A204.1 (cell line): ENCODE results near the gene PHACTR1.
A peak's percentile ranks its signal among the peaks of the same experiment; 100 is the strongest.
"Not testable (repeated sequence)": the region's sequence is repeated elsewhere in the genome, so short reads cannot be mapped to it uniquely, and the experiment has no call there.

Source experiments
- FAIRE-seq: peaks from 2 replicates; lab custom pipeline; 2012; peaks lifted over from hg19 to GRCh38; lab: Jason Lieb, UNC

Gene PHACTR1

DNA sequence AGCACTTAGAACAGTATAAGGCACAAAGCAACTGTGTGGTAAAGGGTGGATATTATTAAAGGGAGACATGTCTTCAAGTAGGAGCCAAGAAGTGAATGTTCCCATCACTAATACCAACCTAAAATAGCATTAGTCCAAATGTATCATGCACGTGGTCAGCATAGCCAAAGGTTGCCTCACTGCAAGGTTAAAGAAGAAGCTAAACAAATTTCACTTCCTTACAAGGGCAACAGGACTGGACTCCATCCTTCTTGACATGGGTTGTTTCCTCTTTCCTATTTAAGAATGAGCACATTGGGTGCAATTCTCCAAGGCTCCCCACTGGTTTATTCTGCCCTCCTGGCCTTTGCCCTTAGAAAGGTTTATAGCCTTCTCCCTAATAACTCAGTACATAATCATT lies 186.7 kb downstream of the PHACTR1 start:
- FAIRE-seq: no peak

DNA sequence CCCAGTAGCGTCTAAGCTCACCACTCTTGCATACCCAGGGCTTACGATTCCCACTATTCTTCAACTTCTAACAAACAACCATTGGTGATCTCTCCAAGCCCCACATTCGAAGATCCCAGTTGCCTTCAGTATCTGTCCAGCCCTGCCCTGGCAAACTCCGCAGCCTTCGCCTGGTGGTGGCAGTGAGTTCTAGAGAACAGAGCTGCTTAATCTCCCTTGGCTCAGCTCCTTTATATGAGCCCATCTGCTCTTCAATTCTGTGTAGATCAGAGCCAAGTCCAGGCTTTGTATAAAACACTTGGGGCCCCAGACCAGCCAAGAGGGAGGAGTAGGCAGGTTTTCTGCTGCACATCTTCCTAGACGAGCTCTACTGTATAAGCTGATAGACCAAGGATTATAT lies 193.3 kb downstream of the PHACTR1 start:
- no peak for FAIRE-seq

DNA sequence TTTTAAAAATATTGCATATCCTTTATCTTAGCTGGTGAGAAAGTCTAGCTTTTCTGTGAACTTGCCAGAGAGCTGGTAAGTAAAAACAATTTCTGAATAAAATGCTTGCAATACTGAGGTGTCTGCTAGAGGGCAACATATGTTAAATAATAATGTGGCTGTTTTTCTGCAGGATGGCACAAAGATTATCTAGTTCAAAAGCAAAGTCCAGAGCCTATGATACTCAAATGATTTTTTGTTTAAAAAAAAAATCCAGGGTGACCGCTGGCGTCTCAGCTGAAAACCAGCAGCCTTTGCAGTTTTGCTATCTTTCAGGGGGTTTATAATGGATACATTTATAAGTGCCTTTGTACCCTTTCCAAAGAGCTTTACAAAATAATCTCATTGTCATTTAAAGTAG lies 194.9 kb downstream of the PHACTR1 start:
- peak; percentile 39 for FAIRE-seq

DNA sequence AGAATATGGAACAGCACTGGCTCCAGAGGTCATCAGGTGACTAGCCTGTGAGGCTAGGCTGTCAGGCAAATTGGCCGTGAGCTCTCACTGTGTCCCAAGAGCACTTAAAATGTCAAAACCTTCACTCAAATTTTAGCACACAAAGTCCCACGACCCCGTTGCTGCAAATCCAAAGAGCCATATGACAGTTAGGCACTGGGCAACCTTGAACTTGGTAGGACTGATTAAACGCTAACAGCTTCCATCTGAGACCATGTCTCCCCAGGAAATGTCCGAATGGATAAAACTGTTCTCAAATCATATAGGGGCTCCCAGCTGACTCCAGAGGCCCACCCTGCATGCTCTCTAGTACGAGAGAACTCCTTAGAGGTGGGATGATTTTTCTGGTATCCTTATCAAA lies 196.6 kb downstream of the PHACTR1 start:
- no peak for FAIRE-seq

DNA sequence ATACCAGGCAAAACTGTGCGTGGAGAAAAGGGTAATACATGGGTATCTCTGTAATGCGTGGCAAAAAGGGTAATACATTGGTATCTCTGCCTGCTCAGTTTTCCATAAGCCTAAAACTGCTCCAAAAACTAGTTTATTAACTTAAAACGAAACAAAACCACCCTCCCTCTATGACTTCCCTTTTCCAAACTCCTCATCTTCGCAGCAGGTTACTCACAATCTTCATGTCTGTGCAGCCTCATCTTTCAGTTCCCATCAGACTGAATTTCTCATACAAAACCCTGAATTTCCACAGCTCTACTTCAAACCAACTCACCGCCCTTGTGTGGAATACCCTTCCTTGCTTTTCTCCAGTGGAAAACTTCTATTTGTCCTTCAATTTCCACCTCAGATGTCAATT lies 199.4 kb downstream of the PHACTR1 start:
- no peak for FAIRE-seq

DNA sequence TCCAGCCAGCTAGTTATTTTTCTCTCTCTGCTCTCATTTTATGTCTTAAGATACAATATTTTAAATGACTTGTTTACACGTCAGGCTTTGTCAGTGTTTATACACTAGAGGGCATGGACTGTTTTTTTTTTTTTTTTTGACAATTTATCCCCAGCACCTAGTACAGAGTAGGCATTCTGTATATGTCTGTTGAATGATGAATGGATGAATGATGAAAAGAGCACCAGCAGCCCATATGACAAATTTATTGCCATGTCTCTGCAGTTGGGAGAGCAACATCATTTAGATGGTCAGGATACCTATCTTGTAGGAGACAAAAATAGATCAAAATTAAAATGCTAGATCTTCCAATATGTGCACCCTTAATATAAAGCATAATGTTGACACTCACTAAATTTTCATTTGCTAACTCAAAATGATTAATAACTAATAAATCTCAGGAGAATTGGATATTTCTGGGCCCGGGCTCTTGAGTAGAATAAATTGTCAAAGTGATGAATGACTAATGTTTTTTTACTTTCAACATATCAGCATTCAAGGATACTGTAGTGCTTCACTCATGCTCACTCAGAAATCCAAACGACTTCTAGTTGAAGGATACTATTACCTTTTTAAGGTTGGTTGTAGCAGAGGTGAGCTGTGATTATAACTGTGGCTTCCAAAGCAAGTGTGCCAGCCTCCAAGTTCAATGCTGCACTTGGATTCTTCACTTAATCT lies 200.0 kb downstream of the PHACTR1 start:
- no peak for FAIRE-seq

DNA sequence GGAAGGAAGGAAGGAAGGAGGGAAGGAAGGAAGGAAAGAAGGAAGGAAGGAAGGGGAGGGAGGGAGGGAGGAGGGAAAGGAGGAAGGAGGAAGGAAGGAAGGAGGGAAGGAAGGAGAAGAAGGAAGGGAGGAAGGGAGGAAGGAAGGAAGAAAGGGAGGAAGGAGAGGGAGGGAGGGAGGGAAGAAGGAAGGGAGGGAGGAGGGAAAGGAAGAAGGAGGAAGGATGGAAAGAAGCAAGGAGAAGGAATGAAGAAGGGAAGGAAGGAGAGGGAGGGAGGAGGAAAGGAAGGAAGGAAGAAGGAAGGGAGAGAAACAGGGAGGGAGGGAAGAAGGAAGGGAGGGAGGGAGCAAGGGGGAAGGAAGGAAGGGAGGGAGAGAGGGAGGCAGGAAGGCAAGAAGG lies 204.9 kb downstream of the PHACTR1 start:
- no peak for FAIRE-seq

DNA sequence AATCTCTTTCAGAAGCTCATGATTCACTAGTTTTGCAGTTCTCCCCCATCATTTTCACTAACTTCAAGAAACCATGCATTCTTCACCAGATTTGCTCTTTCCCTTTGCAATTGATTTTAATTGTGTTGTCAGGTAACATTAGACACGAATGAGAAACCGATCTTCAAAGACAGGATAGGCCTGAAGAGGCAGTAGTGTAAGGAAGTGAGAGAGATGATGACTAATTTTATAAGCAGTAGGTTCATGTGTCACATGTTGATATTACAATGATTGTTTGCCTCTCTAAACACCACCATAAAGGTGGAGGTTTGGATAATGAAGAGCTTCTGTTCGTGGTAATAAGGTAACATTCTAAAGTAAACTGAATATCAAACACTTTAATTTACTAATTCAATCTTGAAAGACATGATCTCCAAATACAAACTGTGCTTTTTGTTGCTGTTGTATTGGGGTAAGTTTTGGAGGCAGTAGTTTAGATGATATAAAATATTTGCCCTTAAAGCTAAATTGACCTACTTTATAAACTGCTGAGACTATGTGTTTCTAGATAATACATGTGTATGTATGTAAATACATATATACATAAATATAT lies 207.2 kb downstream of the PHACTR1 start:
- no peak for FAIRE-seq

DNA sequence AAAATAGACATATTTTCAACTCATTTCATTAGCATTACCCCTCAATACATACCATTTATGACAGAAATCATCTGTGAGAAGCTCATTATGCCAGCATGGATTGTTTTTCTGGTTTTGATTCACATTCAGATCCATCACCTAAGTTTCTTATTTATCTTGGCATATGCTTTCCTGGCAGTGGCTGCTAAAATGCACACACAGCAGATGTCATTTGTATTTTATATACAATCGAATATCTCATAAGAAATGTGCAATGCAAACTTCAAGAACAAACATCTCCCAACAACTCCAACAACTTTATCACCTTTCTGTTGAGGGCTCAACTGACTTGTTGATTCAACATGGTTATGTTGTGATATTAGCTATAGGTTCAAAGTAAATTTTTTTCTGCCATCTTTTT lies 208.3 kb downstream of the PHACTR1 start:
- FAIRE-seq: no peak

DNA sequence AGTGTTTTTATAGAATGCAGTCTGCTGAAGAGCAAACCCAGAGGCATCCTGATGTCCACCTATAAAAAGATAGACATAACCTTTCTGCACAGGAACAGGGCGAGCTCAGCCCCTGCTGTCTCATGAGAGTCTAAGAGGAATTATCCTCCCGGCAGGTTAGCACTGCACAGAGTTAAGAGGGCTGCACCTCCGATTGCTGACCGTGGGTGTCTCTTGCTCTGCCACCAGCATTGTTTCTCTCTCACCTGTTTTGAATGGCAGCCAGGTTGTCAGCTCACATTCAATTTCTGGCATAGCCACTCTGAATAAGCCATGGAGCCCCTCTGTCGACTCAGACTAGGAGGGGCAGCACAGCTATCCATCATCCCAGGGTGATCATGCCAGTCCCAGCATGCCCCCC lies 211.2 kb downstream of the PHACTR1 start:
- FAIRE-seq: no peak

DNA sequence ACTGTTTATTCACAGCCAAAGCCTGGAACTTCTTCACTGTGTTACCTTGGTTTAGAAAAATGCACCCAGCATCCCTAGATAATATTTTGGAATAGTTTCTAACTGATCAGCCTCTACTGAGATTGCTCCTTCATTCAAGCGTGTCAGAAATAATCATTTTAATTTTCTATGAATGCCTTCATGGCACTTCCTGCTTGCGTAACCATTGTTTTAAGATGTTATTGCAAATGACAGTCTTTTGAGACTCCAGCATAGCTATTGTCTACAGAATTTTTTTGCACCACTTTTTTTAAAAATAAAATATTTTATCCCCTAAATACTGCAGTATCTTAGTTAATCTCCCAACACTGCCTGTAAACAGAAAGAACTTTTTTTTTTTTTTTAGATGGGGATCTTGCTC lies 213.1 kb downstream of the PHACTR1 start:
- FAIRE-seq: no peak

DNA sequence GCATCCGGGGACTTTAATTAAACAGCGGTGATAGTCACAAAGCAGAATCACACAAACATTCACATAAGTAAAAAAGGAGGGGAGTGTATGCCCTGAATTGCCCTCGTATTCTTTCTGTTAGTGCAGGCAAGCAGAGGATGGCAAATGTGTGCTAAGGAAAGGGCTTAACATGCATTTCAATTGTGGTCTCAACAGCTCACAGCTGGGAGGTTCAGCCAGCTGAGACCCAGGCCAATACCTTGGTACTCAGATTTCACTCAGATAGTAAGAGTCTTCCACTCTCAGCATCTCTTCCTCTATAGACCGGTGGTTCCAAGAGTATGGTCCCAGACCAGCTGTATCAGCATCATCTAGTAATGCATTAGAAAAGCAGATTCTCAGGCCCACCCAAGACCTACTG lies 215.1 kb downstream of the PHACTR1 start:
- FAIRE-seq: no peak

DNA sequence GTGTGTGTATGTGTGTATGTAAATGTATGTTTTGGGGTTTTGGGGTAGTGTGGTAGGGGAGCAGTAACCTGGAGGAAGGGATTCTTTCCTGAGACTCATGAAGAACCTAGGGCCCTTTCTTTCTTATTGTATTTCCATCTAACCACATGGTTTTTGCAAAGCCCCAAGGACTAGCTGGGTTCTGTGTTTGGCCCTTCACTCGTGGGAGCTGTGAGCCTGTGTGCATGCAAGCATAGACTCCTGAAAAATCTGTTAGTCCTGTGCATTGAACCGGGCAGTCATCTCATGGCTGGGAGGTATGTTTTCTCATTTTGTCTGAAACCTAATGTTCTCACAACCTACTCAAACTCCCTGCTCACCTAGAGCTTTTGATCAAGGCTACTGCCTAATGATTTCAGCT lies 219.1 kb downstream of the PHACTR1 start:
- FAIRE-seq: no peak

DNA sequence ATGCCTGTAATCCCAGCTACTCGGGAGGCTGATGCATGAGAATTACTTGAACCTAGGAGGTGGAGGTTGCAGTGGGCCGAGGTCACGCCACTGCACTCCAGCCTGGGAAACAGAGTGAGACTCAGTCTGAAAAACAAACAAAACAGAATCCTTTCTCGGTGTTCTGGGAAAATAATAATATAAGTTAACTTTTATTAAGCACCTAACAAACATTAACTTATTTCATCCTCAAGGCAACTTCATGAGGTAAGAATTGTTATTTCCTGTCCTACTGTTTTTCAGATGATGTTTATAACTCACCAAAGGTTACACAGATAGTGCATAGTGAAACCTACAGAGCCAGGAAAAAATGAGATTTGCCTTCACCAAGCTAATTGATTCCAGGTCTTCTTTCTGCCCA lies 221.4 kb downstream of the PHACTR1 start:
- FAIRE-seq: no peak

DNA sequence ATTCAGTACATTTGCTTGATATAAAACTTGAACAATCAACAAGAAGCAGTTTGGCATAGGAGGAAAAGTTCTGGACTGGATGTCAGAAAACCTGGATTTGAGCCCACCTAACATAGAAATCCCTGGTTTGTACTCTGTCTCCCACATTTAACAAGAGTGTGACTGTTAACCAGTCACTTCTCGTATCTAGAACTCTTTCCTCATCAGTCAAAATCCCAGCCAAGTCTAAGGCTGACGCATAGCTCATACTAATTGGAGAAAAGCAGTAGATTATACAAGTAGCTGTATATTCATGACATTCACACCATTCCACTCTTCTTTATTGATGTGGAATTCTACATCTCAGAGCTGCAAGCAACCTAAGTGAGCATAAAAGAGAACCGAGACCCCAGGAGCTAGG lies 222.7 kb downstream of the PHACTR1 start:
- no peak for FAIRE-seq

DNA sequence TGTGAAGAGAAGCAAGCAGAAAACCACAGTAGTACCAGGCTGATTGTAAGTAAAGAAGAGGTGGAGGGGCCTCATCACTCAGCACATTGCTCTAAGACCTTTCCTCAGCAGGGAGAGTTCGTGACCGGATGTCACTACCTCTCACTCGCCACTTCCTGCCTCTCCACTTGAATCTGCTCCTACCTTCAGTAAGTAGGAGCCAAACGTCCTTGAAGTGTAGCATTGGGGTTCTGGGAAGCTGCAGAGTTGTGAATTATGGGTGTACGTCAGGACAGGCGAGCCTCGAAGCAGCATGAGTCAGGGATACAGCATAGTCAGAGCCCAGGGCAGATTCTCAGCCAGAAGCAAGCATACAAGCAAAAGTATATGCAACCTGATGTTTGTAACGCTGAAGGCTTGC lies 224.9 kb downstream of the PHACTR1 start:
- no peak for FAIRE-seq

DNA sequence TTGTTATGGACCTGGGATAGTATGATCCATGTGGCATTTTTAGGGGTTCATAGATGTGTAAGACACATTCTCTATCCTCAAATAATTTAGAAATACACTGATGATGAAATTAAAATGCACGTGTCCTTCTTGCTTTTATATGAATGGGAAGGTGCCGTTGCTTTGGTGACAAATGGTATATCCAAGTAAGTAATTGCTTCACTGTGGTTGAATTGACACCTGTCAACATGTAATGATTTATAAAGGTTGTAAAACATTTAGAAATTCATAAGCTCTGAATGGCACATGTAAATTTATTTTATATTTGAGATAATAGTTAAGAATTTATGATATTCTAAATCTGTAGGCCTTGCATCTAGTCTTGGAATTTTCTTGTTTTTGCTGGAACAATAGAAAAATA lies 227.0 kb downstream of the PHACTR1 start:
- no peak for FAIRE-seq

DNA sequence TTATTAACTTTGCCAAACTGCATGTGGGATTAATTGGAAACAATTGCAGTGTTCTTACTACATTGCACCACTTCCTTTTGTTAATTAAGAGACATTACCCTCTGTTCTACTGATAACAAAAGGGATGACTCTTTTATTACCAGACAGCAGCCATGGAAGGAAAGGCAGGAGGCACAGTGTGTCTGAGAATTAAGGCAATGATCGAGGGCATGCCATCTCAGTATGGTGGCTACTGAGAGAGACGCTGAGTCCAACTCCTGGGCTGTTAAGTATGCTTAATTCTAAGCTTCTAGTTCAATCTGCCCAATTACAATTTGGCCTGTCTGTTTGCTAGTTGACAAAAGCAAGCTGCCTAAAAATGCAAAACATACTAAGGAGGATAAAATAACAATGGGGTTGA lies 227.4 kb downstream of the PHACTR1 start:
- FAIRE-seq: no peak

DNA sequence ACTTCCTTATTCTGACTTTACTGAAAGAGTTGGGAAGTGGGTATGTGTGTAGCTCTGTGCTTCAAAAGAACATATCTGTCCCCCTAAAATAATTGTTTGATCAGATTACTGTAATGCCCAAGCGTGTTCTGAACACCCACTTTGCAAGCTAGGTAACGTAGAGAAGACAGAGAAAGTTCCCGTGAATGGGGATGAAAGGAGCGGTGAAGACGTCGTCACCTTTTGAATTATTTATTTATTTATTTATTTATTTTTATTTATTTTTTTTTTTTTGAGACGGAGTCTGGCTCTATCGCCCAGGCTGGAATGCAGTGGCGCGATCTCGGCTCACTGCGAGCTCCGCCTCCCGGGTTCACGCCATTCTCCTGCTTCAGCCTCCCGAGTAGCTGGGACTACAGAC lies 228.0 kb downstream of the PHACTR1 start:
- FAIRE-seq: not testable (repeated sequence)

DNA sequence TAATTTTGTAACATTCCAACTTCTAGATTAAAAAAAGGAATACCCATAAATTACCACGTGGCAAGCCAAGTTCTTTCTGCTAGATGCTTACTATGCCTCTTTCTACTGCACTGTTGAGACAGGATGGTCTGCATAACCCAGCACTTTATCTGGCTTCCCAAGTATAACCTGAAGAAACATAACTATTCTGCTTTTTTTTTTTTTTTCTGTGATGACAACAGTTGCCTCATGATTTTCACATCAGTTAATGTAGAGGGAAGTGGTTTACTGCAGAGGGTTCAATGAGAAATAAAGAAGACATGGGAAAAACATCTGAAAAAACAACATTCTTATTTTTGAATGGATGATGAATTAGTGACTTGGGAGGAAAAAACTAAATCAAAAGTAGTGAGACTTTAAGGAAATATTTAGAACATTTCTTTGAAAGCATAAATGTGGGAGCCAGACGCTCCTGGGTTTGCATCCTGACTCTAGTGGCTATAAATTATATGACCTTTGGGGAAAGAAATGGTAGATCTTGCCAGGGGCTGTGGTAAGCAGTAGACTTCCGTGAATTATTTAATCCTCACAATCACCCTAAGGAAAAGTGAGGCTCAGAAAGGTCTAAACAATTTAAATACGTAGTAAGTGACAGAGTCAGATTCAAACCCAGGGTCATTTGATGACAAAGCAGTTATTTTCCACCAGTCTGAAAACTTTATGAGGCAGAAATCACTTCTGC lies 230.7 kb downstream of the PHACTR1 start:
- FAIRE-seq: no peak

DNA sequence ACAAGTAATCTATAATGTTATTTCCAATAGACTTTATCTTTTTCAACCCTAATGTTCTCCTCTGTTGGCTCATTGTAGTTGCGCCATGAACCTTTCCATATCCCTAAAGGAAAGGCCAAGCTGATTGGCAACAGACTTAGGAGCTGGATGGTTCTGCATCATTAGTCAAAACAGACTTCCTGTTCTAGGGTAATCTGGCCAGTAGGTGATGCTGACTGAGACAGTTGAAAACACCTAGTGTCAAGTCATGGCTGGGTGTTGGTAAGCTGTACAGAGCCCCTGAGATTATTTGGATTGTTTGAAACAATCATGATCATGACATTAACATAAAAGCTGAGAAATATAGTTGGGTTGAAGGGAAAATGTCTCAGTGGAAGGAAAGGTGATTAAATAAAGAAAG lies 231.4 kb downstream of the PHACTR1 start:
- FAIRE-seq: no peak

DNA sequence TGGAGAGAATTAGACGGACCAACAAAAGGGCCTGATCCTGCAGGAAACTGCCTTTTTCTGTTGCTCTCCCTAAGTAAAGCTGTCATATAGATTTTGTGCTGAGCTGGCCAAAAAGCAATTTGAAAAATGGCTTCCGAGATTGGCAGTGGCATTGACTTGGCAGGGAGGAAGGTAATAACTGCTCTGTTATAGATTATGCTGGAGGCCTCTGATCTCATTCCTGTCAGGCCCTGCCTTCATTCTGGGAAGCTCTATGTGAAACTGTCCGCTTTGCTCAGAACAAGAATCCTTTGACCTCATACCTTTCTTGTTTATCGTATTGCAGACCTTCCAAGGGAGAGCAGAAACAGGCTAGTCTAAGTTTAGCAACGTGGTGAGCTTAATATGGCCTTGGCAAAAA lies 234.4 kb downstream of the PHACTR1 start:
- FAIRE-seq: no peak

DNA sequence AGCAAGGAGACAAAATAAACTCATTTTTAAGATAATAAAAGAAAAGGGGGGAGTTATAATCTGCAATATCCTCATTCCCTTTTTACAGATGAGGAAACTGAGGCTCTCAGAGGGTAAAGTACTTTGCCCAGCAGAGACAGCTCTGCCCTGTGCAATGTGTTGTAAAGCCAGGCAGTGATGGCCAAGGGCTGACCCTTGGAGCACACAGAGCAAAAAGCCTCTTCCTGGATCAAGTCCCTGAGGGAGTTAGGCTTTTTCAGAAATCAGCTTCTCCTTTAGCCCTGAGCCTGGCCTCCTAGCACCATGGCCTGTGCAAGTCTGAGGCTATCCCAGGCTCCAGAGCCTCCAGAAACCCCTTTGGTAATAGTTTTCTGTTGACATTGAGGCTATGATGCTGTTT lies 234.8 kb downstream of the PHACTR1 start:
- no peak for FAIRE-seq

DNA sequence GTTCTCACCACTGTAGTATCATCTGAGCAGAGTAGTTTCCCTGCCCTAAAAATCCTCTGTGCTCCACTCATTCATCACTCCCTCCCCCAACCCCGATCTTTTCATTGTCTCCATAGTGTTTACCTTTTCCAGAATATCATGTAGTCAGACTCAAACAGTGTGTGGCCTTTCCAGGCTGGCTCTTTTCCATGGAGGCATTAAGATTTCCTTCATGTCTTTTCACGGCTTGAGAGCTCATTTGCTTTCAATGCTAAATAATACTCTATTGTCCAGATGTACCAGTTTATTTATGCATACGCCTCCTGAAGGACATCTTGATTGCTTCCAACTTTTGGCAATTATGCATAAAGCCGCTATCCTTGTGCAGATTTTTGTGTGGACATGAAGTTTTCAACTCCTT lies 235.8 kb downstream of the PHACTR1 start:
- no peak for FAIRE-seq
